ENCODE results near the gene WDR5. TPM values are rescaled to one million over a fixed set of nuclear protein-coding genes. Genes with fewer than 3 reads are reported as not detected.

WDR5 gene
- total RNA-seq, 2 donors from 2014 or later = 29.7 to 43.7 TPM

DNA sequence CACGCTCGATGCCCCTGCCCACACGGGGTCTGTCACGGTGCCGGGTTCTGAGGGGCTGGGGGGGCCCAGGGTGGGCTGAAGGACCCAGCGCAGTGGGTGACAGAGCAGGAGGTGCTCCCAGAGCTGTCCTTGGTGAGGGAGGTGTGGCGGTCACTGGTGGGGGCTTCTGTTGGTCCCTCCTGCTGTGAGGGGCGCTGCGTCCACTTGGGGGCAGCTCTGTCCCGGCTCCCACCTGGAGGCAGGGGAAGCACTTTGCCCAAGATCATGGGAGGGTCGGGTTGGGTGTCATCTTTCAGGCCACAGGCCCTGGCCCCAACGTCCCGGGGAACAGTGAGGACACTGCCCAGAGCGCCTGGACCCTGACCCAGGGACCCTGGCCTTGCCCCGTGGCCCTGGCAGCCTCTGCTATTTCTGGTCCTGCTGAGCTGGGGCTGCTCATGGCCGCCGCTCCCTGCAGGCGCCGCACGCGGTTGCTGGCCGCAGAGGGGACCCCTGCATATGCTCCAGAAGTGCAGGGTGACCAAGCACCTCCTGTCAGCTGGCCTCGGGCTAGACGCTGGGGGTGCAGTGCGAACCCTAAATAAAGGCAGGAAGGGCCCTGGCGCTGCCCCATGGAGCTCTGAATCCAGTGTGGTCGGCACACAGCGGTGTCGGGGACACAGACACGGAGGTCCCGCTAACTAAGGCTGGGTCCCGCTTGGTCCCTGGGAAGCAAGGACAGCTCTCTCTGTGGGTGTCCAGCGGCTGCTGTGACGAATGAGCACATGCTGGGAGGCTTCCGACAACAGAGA is 40.1 kb downstream of the WDR5 start:
- ATAC-seq = no peak
- H3K27ac Mint-ChIP-seq = no peak overlapping the region

DNA sequence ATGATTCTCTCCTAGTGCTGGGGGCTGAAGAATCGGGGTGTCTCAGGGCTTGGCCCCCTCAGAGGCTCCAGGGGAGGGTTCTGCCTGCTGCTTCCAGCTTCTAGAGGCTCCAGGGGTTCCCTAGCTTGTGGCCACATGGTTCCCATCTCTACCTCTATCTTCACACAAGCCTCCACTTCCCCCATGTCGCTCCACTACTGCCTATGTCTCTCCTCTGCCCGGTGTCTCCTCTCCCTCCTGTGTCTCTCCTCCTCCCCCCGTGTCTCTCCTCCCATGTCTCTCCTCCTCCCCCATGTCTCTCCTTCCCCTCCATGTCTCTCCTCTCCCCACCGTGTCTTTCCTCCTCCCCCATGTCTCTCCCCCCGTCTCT is 40.7 kb downstream of the WDR5 start:
- Mint-ChIP-seq H3K27ac (no peak overlapping the region), H3K36me3 (no peaks in the 10 kb centered on the region), H3K9me3 (no peaks in the 10 kb centered on the region)
- ATAC-seq = no peak
- no peak for DNase-seq (ENCODE audit: low spot score in 2 of 2)

More for the DNA sequence above, 40.1 kb downstream of the WDR5 start:
- DNase-seq (ENCODE audit: low spot score in 2 of 2) = no peak
- Mint-ChIP-seq H3K9me3 (no peaks in the 10 kb centered on the region), H3K36me3 (no peaks in the 10 kb centered on the region)

- no peak for DNase-seq (ENCODE audit: low spot score in 2 of 2)
- Mint-ChIP-seq H3K36me3 (peaks cover 0 to under 1% of the 10 kb centered on the region in 2 donors), H3K9me3 (no peaks in the 10 kb centered on the region), H3K27ac (no peak overlapping the region)
- no peak for ATAC-seq
Measured at GRCh38 chr9:134177186-134177585, 41.3 kb downstream of the WDR5 start.

DNA sequence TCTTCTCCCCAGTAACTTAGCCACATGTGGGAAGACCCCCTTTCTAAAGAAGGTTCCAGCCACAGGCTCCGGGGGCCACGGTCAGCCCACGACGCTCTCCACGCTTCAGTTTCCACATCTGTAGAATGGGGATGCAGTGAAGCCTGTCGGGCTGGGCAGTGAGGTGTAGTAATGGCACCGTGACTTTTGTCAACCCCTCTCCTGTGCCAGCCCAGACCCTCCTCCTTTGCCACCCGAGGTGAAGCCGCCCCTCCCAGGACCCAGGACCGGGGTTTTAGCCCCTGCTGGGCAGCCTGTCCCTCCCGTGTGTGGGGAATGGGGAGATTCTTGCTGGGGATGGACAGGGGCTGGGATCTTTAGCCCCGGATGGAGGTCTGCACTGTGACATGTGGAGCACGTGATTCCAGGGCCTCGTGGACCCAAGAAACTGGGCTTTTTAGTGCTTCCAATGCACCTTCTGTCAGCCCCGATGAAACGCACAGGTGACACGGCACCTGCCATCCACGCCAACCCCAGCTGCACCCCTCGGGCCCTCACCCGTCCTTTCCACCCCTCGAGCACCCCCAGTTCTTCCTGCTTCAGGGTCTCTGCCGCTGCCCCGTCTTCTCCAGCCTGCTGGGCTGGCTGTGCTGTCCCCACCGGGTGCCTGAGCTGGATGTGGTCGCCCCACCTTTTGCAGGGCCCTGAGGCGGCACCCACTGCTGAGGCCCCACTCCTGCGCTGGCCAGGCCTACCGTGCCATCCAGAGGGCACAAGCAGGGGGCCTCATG is 41.9 kb downstream of the WDR5 start:
- Mint-ChIP-seq H3K9me3 (peaks cover 4 to 6% of the 10 kb centered on the region in 2 donors), H3K36me3 (peaks cover 0 to 6% of the 10 kb centered on the region in 2 donors), H3K27ac (no peak overlapping the region)
- no peak for DNase-seq (ENCODE audit: low spot score in 2 of 2)
- no peak for ATAC-seq

DNA sequence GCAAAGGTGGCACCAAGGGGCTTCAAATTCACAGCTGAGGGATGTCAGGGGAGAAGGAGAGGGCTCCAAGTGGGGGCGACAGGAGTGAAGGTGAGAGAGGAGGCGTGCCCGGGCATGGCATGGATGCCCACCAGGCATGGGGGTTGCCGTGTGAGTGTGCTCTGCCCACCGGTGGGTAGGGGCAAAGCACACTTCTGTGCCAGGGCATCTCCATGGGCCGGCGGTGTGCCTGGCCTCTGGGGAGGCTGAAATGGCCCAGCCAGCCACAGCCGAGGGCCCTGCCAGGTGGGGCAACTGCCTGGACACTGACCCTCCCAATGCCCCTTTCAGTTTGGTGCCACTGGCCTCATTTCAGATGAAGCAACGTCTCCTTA is 42.5 kb downstream of the WDR5 start:
- ATAC-seq (no peak), DNase-seq (ENCODE audit: low spot score in 2 of 2) (no peak)
- Mint-ChIP-seq H3K36me3 (peaks cover 0 to 6% of the 10 kb centered on the region in 2 donors), H3K27ac (no peak overlapping the region), H3K9me3 (peaks cover 5 to 8% of the 10 kb centered on the region in 2 donors)

DNA sequence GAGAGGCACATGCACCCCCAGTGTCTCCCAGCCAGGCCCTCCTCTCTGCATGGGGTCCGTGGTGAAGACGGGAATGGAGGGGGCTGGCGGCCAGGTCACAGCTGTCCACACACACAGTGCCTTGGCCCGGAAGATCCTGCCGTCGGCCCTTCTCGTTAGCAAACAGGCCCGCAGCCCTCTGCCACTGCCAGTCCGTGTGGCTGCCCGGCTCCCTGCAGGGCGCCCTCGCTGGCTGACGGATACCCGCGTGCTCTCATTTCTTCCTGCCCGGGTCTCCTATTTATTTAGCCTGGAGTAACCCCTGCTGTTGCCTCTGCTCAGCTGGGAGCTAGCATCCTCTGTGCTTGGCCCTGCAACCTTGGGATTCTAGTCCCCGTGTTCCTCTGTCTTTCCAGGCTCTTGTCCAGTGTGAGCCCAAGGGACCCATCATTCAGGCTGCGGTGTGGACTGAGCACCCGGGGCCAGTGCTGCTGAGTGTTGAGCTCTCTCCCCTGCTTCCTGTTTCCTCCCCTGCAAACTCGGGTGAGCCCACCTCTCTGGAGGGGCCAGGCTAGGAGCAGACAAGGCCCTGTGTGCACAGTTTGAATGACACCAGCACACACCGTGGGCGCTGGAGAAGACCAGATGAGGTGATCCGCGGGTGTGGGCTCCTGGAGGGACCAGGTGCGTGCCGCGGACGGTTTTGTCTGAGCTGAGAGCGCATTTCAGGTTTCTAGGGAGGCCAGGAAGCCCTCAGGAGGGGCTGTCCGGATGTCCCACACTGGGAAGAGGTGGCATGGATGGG is 43.1 kb downstream of the WDR5 start:
- Mint-ChIP-seq H3K36me3 (peaks cover 0 to 6% of the 10 kb centered on the region in 2 donors), H3K27ac (no peak overlapping the region)
- no peak for DNase-seq (ENCODE audit: low spot score in 2 of 2)

GRCh38 chr9:134179595-134179917 is 43.7 kb downstream of the WDR5 start:
- H3K9me3 Mint-ChIP-seq = peaks cover 5 to 8% of the 10 kb centered on the region in 2 donors
- ATAC-seq (no peak), DNase-seq (ENCODE audit: low spot score in 2 of 2) (no peak)
- H3K36me3 Mint-ChIP-seq = peaks cover 0 to 6% of the 10 kb centered on the region in 2 donors
- H3K27ac Mint-ChIP-seq = no peak overlapping the region

More for the DNA sequence above, 43.1 kb downstream of the WDR5 start:
- H3K9me3 Mint-ChIP-seq = peaks cover 5 to 8% of the 10 kb centered on the region in 2 donors
- ATAC-seq = no peak

GRCh38 chr9:134179918-134180785 is 44.3 kb downstream of the WDR5 start:
- H3K27ac Mint-ChIP-seq = no peak overlapping the region
- peak in 1 of 2 donors; percentile 49 for DNase-seq (ENCODE audit: low spot score in 2 of 2)
- peaks cover 5 to 8% of the 10 kb centered on the region in 2 donors for H3K9me3 Mint-ChIP-seq
- no peak for ATAC-seq
- H3K36me3 Mint-ChIP-seq = peaks cover 0 to 6% of the 10 kb centered on the region in 2 donors

DNA sequence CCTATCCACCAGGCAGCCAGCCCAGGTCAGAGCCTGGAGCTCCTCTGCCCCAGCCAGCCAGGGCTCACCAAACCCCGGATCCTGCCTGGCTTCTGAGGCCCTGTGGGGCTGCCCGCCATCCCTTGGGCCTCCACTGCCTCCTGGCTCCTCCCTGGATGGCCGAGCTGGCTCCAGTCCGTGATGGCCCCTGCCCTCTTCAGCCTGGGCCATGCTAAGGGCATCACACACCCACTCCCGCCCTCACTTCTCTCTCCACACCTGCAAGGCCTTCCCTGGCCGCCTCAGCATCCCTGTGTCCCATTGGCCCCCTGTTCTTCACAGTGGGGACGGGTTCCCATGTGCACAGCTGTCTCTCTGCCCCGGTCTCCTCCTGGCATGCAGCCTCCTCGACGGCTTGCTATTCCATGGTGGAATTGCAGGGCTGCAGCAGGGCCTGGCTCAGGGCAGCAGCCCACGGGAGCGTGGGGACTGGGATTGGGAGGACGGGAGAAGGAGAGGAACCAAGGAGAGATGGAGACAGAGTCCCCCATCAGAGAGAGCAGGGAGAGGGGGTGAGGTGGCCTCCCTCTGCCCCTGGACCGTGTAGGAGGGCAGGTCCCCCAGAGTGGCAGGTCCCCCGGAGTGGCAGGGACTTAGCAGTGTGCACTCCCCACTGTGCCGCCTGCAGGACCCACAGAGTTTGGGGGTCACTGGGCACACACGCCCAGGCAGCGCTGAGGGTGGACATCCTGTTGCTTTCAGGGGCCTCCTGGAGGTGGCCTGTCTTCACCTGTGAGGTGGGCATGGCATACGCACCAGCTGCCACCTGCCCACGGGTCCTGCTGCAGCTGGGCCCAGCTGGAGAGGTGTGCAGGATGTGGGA is 45.1 kb downstream of the WDR5 start:
- peaks cover 0 to 6% of the 10 kb centered on the region in 2 donors for H3K36me3 Mint-ChIP-seq
- no peak for ATAC-seq
- DNase-seq (ENCODE audit: low spot score in 2 of 2) = peak in 1 of 2 donors; percentile 51
- peaks cover 5 to 8% of the 10 kb centered on the region in 2 donors for H3K9me3 Mint-ChIP-seq
- peak overlapping the region in 1 of 2 donors; percentile 6 for H3K27ac Mint-ChIP-seq

DNA sequence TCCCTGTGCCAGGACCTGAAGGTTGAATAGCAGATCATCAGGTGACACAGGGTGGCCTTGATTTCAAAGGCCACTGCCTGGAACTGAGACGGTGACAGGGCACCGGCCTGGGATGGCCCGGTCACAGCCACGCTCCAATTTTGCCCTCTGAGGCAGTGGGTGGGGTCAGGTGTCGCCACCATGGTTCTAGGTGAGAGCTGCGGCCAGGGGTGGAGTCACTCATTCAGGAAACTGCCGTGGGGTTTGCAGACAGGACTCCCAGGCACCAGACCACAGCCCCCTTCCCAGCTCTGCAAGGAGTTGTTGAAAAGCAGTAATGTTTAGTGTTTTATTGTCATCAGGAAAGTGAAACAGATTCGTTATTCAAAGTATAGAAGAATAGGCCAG is 45.8 kb downstream of the WDR5 start:
- ATAC-seq = peak; percentile 14 to 38
- Mint-ChIP-seq H3K27ac (peak overlapping the region in 1 of 2 donors; percentile 6), H3K9me3 (peaks cover 5 to 8% of the 10 kb centered on the region in 2 donors), H3K36me3 (peaks cover 0 to 6% of the 10 kb centered on the region in 2 donors)
- DNase-seq (ENCODE audit: low spot score in 2 of 2) = peak in 1 of 2 donors; percentile 47

DNA sequence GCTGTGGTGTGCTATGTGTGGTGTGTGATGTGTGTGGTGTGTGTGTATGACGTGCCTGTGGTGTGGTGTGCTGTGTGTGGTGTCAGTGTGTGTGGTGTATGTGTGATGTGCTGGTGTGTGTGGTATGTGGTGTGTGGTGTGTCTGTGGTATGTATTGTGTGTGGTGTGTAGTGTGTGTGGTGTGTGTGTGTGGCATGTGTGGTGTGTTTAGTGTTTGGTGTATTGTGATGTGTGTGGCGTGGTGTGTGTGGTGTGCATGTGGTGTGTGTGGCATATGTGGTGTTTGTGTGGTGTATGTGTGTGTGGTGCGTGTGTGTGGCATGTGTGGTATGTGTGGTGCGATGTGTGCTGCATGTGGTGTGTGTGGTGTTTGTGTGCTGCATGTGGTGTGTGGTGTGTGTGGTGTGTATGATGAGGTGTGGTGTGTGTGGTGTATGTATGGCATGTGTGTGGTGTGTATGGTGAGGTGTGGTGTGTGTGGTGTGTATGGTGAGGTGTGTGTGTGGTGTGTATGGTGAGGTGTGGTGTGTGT is 46.7 kb downstream of the WDR5 start:
- peaks cover 5 to 8% of the 10 kb centered on the region in 2 donors for H3K9me3 Mint-ChIP-seq
- DNase-seq (ENCODE audit: low spot score in 2 of 2) (peak in 1 of 2 donors; percentile 44), ATAC-seq (peak in 1 of 2 donors; percentile 54)
- H3K36me3 Mint-ChIP-seq = peaks cover 0 to 6% of the 10 kb centered on the region in 2 donors
- H3K27ac Mint-ChIP-seq = peak overlapping the region in 1 of 2 donors; percentile 6

DNA sequence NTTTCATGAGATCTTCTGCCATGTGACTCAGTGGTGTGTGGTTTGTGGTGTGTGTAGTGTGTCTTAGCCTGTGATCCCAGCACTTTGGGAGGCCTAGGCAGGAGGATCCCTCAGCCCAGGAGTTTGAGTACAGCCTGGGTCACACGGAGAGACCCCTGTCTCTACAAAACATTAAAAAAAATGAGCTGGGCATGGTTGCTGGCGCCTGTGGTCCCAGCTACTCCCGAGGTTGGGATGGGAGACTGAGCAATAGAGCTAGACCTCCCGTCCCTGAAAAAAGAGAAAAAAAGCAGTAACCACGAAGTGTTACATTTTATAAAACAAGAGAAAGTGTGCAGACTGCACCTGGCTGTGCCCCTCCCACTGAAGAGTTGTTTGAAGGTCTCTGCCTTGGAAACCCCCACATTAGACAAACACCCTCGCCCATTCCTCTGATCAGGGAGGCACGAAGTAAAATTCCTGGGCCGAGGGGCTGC is 49.7 kb downstream of the WDR5 start:
- Mint-ChIP-seq H3K36me3 (peaks cover 0 to 6% of the 10 kb centered on the region in 2 donors), H3K9me3 (peaks cover 5 to 8% of the 10 kb centered on the region in 2 donors), H3K27ac (no peak overlapping the region)
- peak in 1 of 2 donors; percentile 44 for DNase-seq (ENCODE audit: low spot score in 2 of 2)
- ATAC-seq = peak; percentile 60 to 78

DNA sequence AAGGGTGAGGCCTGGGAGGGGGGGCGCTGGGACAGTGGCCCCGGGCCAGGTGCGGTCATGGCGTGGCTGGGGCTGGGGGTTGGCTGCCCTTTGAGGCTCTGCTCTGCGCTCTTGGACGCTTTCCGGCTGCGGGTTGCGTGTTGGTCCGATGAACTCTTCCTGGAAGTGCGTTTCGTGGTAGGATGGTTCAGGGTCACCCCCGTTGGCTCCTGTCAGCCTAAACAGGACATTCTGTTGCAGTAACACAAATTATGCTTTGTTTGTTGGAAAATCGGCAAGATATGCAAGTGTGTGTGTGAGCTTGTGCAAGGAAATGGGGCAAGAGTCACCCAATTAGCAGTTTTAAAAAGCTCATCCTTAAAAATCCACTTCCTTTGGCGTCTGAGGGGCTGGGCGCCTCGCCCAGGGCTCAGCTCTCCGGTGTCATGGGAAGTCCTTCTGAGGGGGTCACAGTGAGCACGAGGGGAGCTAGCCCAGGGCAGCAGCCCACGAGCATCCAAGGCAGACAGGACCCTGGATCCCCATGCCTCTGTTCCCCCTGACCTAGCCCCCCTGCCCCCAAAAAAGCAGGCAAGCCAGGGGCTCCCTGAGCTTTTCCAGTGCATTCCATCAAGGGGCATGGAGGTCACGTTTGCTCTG is 50.7 kb downstream of the WDR5 start:
- DNase-seq (ENCODE audit: low spot score in 2 of 2) = peak in 1 of 2 donors; percentile 45

DNA sequence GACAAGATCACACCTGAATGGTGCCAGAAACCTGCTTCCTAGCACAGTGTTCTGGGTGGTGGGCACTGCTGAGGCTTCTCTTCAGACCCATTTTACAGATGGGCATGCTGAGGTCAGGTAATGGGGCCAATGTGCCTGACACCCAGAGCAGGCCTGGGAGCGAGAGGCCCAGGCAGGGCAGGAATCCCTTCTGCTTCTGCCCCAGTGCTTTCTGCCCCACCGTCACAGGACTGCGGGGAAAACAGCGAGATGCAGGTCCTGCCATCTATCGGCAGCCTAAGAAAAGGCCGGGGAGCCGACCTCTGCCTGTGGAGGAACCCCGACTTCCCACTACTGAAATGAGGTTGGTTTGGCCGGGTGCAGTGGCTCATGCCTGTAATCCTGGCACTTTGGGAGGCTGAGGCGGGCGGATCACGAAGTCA is 51.2 kb downstream of the WDR5 start:
- no peak overlapping the region for H3K27ac Mint-ChIP-seq

More for the DNA sequence above, 50.7 kb downstream of the WDR5 start:
- peaks cover 5 to 8% of the 10 kb centered on the region in 2 donors for H3K9me3 Mint-ChIP-seq
- H3K36me3 Mint-ChIP-seq = peaks cover 0 to 6% of the 10 kb centered on the region in 2 donors
- H3K27ac Mint-ChIP-seq = no peak overlapping the region
- ATAC-seq = no peak

More for the DNA sequence above, 51.2 kb downstream of the WDR5 start:
- peaks cover 0 to 6% of the 10 kb centered on the region in 2 donors for H3K36me3 Mint-ChIP-seq
- ATAC-seq (no peak), DNase-seq (ENCODE audit: low spot score in 2 of 2) (peak in 1 of 2 donors; percentile 35)
- H3K9me3 Mint-ChIP-seq = peaks cover 5 to 8% of the 10 kb centered on the region in 2 donors
